MCF 10A (cell line): ENCODE measurements around the gene ZBTB11. TPM values are rescaled to one million over a fixed set of nuclear protein-coding genes. Genes with fewer than 3 reads are reported as not detected.

Source experiments
- BruUV-seq: library from RNA; stranded (reverse); fragments of 400-500 nt; replicated peaks from 2 replicates; lab custom pipeline; 2021; lab: Mats Ljungman, UMichigan
- CTCF ChIA-PET: fragments of 300-600 bp; sonication (Branson Sonifier 250); formaldehyde crosslinking; extraction: SDS; loops from one replicate; lab custom pipeline; 2021; ENCODE audit warnings: antibody characterized with exemption, inconsistent platforms; lab: Yijun Ruan, JAX
- POLR2A ChIA-PET: fragments of 300-600, 350-650 bp; sonication (Branson Sonifier 250); formaldehyde crosslinking; extraction: SDS; loops from one replicate; lab custom pipeline; 2020; ENCODE audit warnings: antibody characterized with exemption, inconsistent platforms; lab: Yijun Ruan, JAX
- DNase-seq: peaks from one replicate; pipeline ENCODE4 v3.0.0-alpha.2; 2018; ENCODE audit not compliant: unreplicated experiment
- H3K27ac Mint-ChIP-seq: one replicate; pipeline ENCODE4 v1.8.0; 2022; ENCODE audit warnings: mild to moderate bottlenecking, low read depth, mixed read lengths; ENCODE audit not compliant: unreplicated experiment
- H3K27me3 Mint-ChIP-seq: one replicate; pipeline ENCODE4 v1.8.0; 2022; ENCODE audit warnings: mixed read lengths; ENCODE audit not compliant: insufficient read depth, unreplicated experiment
- H3K36me3 Mint-ChIP-seq: one replicate; pipeline ENCODE4 v1.8.0; 2022; ENCODE audit warnings: mild to moderate bottlenecking, moderate library complexity, mixed read lengths; ENCODE audit not compliant: insufficient read depth, unreplicated experiment
- H3K4me1 Mint-ChIP-seq: one replicate; pipeline ENCODE4 v1.8.0; 2022; ENCODE audit warnings: mixed read lengths; ENCODE audit not compliant: insufficient read depth, unreplicated experiment
- H3K4me3 Mint-ChIP-seq: one replicate; pipeline ENCODE4 v1.8.0; 2022; ENCODE audit warnings: mild to moderate bottlenecking, moderate library complexity, mixed read lengths; ENCODE audit not compliant: unreplicated experiment
- H3K9me3 Mint-ChIP-seq: one replicate; pipeline ENCODE4 v1.8.0; 2022; ENCODE audit warnings: mixed read lengths; ENCODE audit not compliant: unreplicated experiment
- intact Hi-C: fragments of 100-400 bp; cut with micrococcal nuclease; formaldehyde crosslinking; loops from 2 replicates; pipeline ENCODE4 v1.14.1; 2022
- total RNA-seq: library from RNA; stranded (reverse); gene quantifications from 2 replicates; pipeline ENCODE4 v1.2.3, GENCODE V29; 2022
- TF ChIP-seq, protein P1 (sequence below): fragments of 200-600 bp; IDR thresholded peaks from one replicate; pipeline ENCODE4 v1.8.0; 2022; ENCODE audit warnings: antibody characterized with exemption, mild to moderate bottlenecking; ENCODE audit not compliant: unreplicated experiment

The ZBTB11 gene
- total RNA-seq, 1 experiment from 2014 or later: 28.9 TPM

DNA sequence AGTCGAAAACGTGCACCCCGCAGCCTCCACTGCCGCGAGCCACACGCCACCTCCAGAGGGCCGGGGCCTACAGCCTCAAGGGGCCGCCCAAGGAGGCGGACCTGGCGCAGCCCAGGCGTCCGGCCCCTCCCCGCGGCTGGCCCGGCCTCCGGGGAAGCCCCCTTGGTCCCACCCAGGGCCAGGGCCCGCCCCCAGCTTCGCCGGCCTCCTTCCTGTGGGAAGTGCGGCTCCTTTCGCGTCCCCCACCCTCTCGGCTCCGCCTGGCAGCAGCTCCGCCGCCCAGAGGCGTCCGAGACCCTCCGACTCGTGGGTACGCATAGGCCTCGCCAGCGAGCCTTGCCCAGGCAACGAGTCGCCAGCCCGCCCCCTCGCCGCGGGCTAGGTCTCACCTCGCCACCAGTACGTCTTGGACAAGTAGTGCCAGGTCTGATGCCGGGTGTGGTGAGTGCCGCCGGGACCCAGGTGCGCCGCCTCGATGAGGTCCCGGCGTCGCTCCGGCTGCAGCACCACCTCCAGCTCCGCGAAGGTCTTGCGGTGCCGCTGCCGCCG, 642 bp downstream of the ZBTB11 start:
- peak; percentile 96 for DNase-seq
- intact Hi-C loops: loop anchor here (2.0 kb wide), 1 partner anchor 101 kb away; the partner anchor contains the start of gene PCNP
- ChIA-PET POLR2A (interaction anchor here (0.6 to 7.4 kb wide), 27 partner anchors 8 to 1635 kb away, joined by 3 to 180 read pairs (median 5); partner anchors contain the start of genes CEP97, NFKBIZ, PCNP and RPL24), CTCF (interaction anchor here (0.6 to 2.4 kb wide), 11 partner anchors 8 to 1371 kb away, joined by 3 to 16 read pairs (median 4); partner anchors contain the start of genes CEP97, PCNP and RPL24)
- Mint-ChIP-seq H3K27me3 (no peaks in the 10 kb centered on the region), H3K9me3 (no peaks in the 10 kb centered on the region), H3K27ac (peak overlapping the region; percentile 93), H3K4me3 (peak overlapping the region; percentile 82), H3K4me1 (peaks cover 32% of the 10 kb centered on the region), H3K36me3 (peaks cover 41% of the 10 kb centered on the region)
- TF ChIP-seq, protein P1, sequence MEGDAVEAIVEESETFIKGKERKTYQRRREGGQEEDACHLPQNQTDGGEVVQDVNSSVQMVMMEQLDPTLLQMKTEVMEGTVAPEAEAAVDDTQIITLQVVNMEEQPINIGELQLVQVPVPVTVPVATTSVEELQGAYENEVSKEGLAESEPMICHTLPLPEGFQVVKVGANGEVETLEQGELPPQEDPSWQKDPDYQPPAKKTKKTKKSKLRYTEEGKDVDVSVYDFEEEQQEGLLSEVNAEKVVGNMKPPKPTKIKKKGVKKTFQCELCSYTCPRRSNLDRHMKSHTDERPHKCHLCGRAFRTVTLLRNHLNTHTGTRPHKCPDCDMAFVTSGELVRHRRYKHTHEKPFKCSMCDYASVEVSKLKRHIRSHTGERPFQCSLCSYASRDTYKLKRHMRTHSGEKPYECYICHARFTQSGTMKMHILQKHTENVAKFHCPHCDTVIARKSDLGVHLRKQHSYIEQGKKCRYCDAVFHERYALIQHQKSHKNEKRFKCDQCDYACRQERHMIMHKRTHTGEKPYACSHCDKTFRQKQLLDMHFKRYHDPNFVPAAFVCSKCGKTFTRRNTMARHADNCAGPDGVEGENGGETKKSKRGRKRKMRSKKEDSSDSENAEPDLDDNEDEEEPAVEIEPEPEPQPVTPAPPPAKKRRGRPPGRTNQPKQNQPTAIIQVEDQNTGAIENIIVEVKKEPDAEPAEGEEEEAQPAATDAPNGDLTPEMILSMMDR: no peak
- no TSS peak for BruUV-seq

- Mint-ChIP-seq H3K36me3 (peaks cover 36% of the 10 kb centered on the region), H3K4me1 (peaks cover 27% of the 10 kb centered on the region), H3K4me3 (peak overlapping the region; percentile 82), H3K9me3 (no peaks in the 10 kb centered on the region), H3K27me3 (no peaks in the 10 kb centered on the region), H3K27ac (peak overlapping the region; percentile 93)
- DNase-seq: no peak
- POLR2A ChIA-PET: interaction anchor here (0.6 to 7.4 kb wide), 25 partner anchors 8 to 1635 kb away, joined by 3 to 180 read pairs (median 5); partner anchors contain the start of genes CEP97, PCNP, RPL24 and SENP7
- intact Hi-C loops: loop anchor here (2.0 kb wide), 1 partner anchor 101 kb away; the partner anchor contains the start of gene PCNP
- TSS peak; percentile 22 for BruUV-seq
- CTCF ChIA-PET: interaction anchor here (0.8 to 2.4 kb wide), 4 partner anchors 9 to 549 kb away, joined by 4 to 16 read pairs (median 5); partner anchors contain the start of gene PCNP
- TF ChIP-seq, protein P1: no peak
Observed at GRCh38 chr3:101675709-101676215, 1.2 kb downstream of the ZBTB11 start.

- Mint-ChIP-seq H3K27ac (peak overlapping the region; percentile 93), H3K9me3 (no peaks in the 10 kb centered on the region), H3K4me3 (peak overlapping the region; percentile 82), H3K27me3 (no peaks in the 10 kb centered on the region), H3K36me3 (peaks cover 27% of the 10 kb centered on the region), H3K4me1 (peaks cover 27% of the 10 kb centered on the region)
- intact Hi-C loops: no loop called here
- ChIA-PET CTCF (interaction anchor here (0.6 to 3.2 kb wide), 8 partner anchors 9 to 549 kb away, joined by 3 to 16 read pairs (median 4); no protein-coding TSS in a partner anchor), POLR2A (interaction anchor here (0.6 to 7.4 kb wide), 6 partner anchors 12 to 99 kb away, joined by 3 to 180 read pairs (median 4); partner anchors contain the start of genes PCNP and RPL24)
- BruUV-seq: no TSS peak
- no peak for DNase-seq
- TF ChIP-seq, protein P1: no peak
Observed at GRCh38 chr3:101674518-101674917, 2.4 kb downstream of the ZBTB11 start.

GRCh38 chr3:101673953-101674352, 3.0 kb downstream of the ZBTB11 start:
- Mint-ChIP-seq H3K4me1 (peaks cover 27% of the 10 kb centered on the region), H3K36me3 (peaks cover 28% of the 10 kb centered on the region), H3K9me3 (no peaks in the 10 kb centered on the region), H3K4me3 (peak overlapping the region; percentile 52), H3K27ac (peak overlapping the region; percentile 93), H3K27me3 (no peaks in the 10 kb centered on the region)
- DNase-seq: no peak
- no TSS peak for BruUV-seq
- intact Hi-C loops: no loop called here
- ChIA-PET POLR2A (interaction anchor here (1.0 to 7.4 kb wide), 6 partner anchors 10 to 100 kb away, joined by 3 to 180 read pairs (median 6); partner anchors contain the start of genes PCNP and RPL24), CTCF (interaction anchor here (0.9 to 3.2 kb wide), 5 partner anchors 10 to 129 kb away, joined by 3 to 12 read pairs (median 6); partner anchors contain the start of gene PCNP)
- TF ChIP-seq, protein P1: no peak
